ENCODE measurements around the gene DOK7. TPM values are rescaled to one million over a fixed set of nuclear protein-coding genes. Genes with fewer than 3 reads are reported as not detected.
"Not testable (repeated sequence)": the region's sequence is repeated elsewhere in the genome, so short reads cannot be mapped to it uniquely, and the experiment has no call there.

Gene DOK7
- total RNA-seq, 1 donor from 2014 or later: 4.8 TPM

DNA sequence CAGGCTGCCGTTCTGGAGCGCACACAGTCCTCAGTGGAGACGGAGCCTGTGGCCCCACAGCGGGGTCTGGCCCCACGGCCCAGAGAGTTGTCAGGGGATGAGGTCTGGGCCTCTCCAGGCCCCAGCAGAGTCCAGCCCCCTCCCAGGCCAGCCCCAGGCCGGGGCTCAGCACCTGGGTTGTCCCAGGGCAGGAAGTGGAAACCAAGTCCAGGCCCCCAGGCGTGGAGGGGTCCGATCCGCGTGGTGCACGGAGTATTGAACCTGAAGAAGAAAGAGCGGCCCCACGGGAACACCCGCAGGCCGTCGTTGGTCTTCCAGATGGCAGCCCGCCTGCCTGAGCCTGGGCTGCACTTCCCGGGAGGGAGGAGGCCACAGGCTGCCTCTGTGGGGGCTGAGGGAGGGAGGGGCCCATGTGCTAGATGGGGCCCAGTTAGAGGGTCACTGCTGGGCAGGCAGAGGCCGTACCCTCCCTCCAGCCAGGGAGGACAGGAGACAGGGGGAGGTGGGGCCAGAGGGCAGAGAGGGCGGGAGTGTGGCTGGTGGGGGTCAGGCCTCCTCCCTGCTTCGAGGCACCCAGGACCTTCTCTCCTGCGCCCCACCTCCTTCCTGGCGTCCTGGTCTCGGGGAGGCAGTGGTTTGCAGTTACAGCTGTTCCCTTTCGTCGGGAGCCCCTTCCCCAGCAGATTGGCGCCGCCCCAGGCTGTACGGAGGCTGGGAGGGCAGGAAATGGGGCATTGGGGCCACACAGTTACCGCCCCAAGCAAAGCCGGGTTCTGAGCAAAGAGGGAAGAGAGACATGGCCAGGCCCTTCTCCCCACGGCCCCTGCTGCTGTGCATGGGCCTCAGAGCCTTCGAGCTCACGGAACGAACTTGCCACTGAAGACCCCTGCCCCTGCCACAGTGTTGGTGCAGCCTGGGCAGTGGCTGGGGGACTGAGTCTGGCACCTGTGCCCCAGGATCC, 13.3 kb upstream of the DOK7 start:
- no peaks in the 10 kb centered on the region for H3K27me3 Mint-ChIP-seq (ENCODE audit: low read depth)
- no peak overlapping the region for H3K27ac Mint-ChIP-seq
- H3K4me1 Mint-ChIP-seq: peaks cover 4% of the 10 kb centered on the region
- H3K9me3 Mint-ChIP-seq: peaks cover 13% of the 10 kb centered on the region
- DNase-seq (ENCODE audit: low spot score in 2 of 2, unreplicated experiment in 2 of 2): no peak
- no peak overlapping the region for H3K4me3 Mint-ChIP-seq
- TF ChIP-seq, protein P1, sequence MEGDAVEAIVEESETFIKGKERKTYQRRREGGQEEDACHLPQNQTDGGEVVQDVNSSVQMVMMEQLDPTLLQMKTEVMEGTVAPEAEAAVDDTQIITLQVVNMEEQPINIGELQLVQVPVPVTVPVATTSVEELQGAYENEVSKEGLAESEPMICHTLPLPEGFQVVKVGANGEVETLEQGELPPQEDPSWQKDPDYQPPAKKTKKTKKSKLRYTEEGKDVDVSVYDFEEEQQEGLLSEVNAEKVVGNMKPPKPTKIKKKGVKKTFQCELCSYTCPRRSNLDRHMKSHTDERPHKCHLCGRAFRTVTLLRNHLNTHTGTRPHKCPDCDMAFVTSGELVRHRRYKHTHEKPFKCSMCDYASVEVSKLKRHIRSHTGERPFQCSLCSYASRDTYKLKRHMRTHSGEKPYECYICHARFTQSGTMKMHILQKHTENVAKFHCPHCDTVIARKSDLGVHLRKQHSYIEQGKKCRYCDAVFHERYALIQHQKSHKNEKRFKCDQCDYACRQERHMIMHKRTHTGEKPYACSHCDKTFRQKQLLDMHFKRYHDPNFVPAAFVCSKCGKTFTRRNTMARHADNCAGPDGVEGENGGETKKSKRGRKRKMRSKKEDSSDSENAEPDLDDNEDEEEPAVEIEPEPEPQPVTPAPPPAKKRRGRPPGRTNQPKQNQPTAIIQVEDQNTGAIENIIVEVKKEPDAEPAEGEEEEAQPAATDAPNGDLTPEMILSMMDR (IDR thresholded peaks at IDR 0.05; ENCODE audit: unreplicated experiment): no peak
- H3K36me3 Mint-ChIP-seq: no peaks in the 10 kb centered on the region

DNA sequence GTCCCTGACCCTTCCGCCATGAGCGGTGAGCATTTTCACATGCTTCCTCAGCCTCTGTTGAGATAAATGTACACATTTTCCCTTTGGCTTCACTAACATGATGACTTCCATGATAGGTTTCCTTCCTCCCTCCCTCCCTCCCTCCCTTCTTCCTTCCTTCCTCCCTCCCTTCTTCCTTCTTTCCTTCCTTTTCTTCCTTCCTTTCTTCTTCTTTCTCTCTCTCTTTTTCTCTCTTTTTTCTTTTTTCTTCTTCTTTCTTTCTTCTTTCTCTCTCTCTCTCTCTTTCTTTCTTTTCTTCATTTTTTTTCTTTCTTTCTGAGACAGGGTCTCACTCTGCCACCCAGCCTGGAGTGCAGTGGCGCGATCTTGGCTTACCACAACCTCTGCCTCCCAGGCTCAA, 12.5 kb upstream of the DOK7 start:
- peaks cover 4% of the 10 kb centered on the region for H3K4me1 Mint-ChIP-seq
- no peak for DNase-seq (ENCODE audit: low spot score in 2 of 2, unreplicated experiment in 2 of 2)
- H3K9me3 Mint-ChIP-seq: peaks cover 21% of the 10 kb centered on the region
- TF ChIP-seq, protein P1 (IDR thresholded peaks at IDR 0.05; ENCODE audit: unreplicated experiment): no peak
- H3K4me3 Mint-ChIP-seq: no peak overlapping the region
- H3K27ac Mint-ChIP-seq: no peak overlapping the region
- H3K36me3 Mint-ChIP-seq: no peaks in the 10 kb centered on the region
- no peaks in the 10 kb centered on the region for H3K27me3 Mint-ChIP-seq (ENCODE audit: low read depth)

DNA sequence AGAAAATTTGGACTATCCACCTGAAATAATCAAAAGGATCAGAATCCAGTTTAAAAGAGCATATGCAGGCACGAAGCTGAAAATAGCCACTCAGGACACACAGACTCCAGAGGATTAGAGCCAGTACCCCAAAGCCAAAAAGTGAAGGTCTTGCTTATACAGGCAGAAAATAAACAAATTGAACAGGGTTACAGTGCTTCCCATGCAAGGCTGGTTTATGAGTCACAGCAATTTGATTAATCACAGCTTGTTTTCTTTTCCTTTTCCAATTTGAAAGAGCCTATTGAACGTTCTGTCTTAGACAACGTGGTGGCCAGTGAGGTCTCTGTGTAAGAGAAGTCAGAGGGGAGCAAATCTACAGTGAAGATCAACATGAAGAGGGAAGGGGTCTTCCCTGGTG, 11.2 kb upstream of the DOK7 start:
- no peak overlapping the region for H3K27ac Mint-ChIP-seq
- peaks cover 4% of the 10 kb centered on the region for H3K4me1 Mint-ChIP-seq
- H3K36me3 Mint-ChIP-seq: no peaks in the 10 kb centered on the region
- DNase-seq (ENCODE audit: low spot score in 2 of 2, unreplicated experiment in 2 of 2): no peak
- TF ChIP-seq, protein P1 (IDR thresholded peaks at IDR 0.05; ENCODE audit: unreplicated experiment): no peak
- H3K4me3 Mint-ChIP-seq: no peak overlapping the region
- peaks cover 24% of the 10 kb centered on the region for H3K9me3 Mint-ChIP-seq
- no peaks in the 10 kb centered on the region for H3K27me3 Mint-ChIP-seq (ENCODE audit: low read depth)

DNA sequence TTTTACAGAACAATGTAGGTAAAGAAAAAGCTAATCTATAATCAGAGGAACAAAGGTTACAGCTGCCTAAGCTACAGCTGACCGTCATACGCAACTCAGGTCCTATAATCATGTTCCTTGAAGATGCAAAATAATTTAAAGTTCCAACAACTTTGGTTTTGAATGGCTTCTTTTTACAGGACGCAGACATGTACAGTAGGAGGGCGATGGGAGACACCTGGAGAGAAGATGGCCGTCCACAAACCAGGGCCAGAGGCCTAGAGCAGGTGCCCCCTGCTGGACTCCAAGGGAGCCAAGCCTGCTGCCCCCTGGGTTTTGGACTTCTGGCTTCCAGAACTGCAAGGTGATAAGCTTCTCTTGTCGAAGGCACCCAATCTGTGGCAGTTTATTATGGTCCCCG, 10.7 kb upstream of the DOK7 start:
- TF ChIP-seq, protein P1 (IDR thresholded peaks at IDR 0.05; ENCODE audit: unreplicated experiment): no peak
- no peaks in the 10 kb centered on the region for H3K36me3 Mint-ChIP-seq
- no peak for DNase-seq (ENCODE audit: low spot score in 2 of 2, unreplicated experiment in 2 of 2)
- no peak overlapping the region for H3K4me3 Mint-ChIP-seq
- H3K9me3 Mint-ChIP-seq: peaks cover 24% of the 10 kb centered on the region
- H3K27me3 Mint-ChIP-seq (ENCODE audit: low read depth): no peaks in the 10 kb centered on the region
- peaks cover 4% of the 10 kb centered on the region for H3K4me1 Mint-ChIP-seq
- H3K27ac Mint-ChIP-seq: no peak overlapping the region

DNA sequence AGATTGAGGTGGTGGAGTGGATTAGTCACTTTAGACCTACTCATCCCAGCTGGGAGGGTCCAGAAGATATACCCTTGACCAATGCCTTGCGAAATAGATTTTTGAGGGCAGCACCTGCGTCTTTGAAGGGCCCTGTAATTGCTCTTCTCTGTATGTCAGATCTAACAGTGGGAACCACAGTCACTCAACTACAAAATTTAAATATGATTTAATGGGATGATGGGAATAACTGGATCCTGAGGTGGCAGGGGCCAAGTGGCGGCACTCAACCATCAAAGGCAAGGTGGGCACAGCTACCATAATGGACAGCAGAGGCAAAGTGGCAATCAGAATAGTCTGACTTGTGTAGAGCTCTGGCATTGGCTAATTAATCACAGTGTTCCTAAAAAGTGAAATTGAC, 7.5 kb upstream of the DOK7 start:
- H3K4me3 Mint-ChIP-seq; H3K36me3 Mint-ChIP-seq; H3K27ac Mint-ChIP-seq; H3K4me1 Mint-ChIP-seq; DNase-seq (ENCODE audit: low spot score in 2 of 2, unreplicated experiment in 2 of 2): not testable (repeated sequence)
- peaks cover 17% of the 10 kb centered on the region for H3K27me3 Mint-ChIP-seq (ENCODE audit: low read depth)
- peaks cover 29% of the 10 kb centered on the region for H3K9me3 Mint-ChIP-seq

DNA sequence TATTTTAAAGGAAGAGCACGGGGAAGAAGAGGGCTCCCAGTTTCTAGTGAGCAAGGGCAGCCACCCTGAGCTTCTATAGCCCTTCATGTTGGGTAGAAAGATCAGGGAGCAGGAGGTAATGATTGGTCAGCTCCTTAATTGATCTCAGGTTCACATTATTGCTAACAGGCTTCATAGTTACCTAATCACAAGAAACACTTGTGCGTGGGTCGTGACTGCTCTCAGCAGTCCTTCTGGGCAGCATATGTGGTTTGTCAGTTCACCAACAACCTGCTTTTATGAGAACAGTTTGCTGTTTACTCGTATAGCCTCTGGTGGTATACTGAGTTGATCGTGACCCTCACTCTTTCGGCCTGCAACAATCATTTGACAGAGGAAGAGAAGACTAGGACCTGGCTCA, 4.7 kb upstream of the DOK7 start:
- H3K9me3 Mint-ChIP-seq: peaks cover 29% of the 10 kb centered on the region
- TF ChIP-seq, protein P1 (IDR thresholded peaks at IDR 0.05; ENCODE audit: unreplicated experiment): no peak
- peaks cover 28% of the 10 kb centered on the region for H3K27me3 Mint-ChIP-seq (ENCODE audit: low read depth)
- no peak overlapping the region for H3K27ac Mint-ChIP-seq
- H3K36me3 Mint-ChIP-seq: peaks cover 4% of the 10 kb centered on the region
- no peak overlapping the region for H3K4me3 Mint-ChIP-seq
- DNase-seq (ENCODE audit: low spot score in 2 of 2, unreplicated experiment in 2 of 2): no peak
- H3K4me1 Mint-ChIP-seq: peaks cover 18% of the 10 kb centered on the region

DNA sequence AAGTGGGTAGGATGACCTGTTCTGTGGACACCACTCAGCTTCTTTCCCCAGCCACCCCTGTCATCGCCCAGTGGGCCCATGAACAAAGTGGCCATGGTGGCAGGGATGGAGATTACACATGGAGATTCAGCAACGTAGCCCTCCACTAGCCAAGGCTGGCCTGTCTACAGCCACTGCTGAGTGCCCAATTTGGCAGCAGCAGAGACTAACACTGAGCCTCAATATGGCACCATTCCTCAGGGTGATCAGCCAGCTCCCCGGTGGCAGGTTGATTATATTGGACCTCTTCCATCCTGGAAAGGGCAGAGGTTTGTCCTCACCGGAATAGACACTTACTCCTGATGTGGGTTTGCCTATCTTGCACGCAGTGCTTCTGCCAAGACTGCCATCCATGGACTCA, 4.0 kb upstream of the DOK7 start:
- H3K36me3 Mint-ChIP-seq; DNase-seq (ENCODE audit: low spot score in 2 of 2, unreplicated experiment in 2 of 2); H3K4me3 Mint-ChIP-seq; H3K27ac Mint-ChIP-seq: not testable (repeated sequence)
- Mint-ChIP-seq H3K4me1 (peaks cover 18% of the 10 kb centered on the region), H3K9me3 (peaks cover 23% of the 10 kb centered on the region), H3K27me3 (ENCODE audit: low read depth) (peaks cover 29% of the 10 kb centered on the region)

All from mesothelial cell of epicardium (in vitro differentiated cells).